Measurements from ENCODE around the gene UBE3C. TPM values are rescaled to one million over a fixed set of nuclear protein-coding genes. Genes with fewer than 3 reads are reported as not detected.

Gene UBE3C
- total and polyA plus RNA-seq, 2 of the 13 experiments (the other 11 are each of a cell fraction or from before 2014, with no cell fraction given) = 27.0 to 48.2 TPM

- no peaks in the 10 kb centered on the region for H4K20me1 ChIP-seq (ENCODE audit: insufficient read depth, low read length)
- BruUV-seq (replicated peaks) = no TSS peak
- FAIRE-seq (no peak), ATAC-seq (no peak; the same call in 2 of the 3 replicates), DNase-seq (ENCODE audit: low spot score) (no peak)
- ChIA-PET POLR2A (no interaction called here), CTCF (ENCODE audit: low intra/inter-chr PET ratio, low total read pairs) (no interaction called here)
- no peak overlapping the region for H2AFZ ChIP-seq (ENCODE audit: low read length)
- H3K9ac ChIP-seq (ENCODE audit: insufficient read depth, low read depth, low read length) = no peak overlapping the region
- H3K9me3 ChIP-seq (ENCODE audit: low read length) = peaks cover 7% of the 10 kb centered on the region
- in situ Hi-C loops (cut with HindIII; ENCODE audit: extremely low pct_ligation_motif_present, low pct_unique_long_range_greater_than_20kb) (no loop called here), intact Hi-C loops (cut with micrococcal nuclease; ENCODE audit: unreplicated experiment) (no loop called here)
- H3K27me3 ChIP-seq (ENCODE audit: control insufficient read depth in 1 of 2, insufficient read depth in 2 of 2, low read length in 2 of 2) = peaks cover 2 to 30% of the 10 kb centered on the region in 2 experiments; a peak in 1 of 5 replicates
- peak overlapping the region; percentile 41; the same call in 1 of the 2 replicates for H3K4me2 ChIP-seq (ENCODE audit: low read depth, low read length)
- H3K4me1 ChIP-seq (ENCODE audit: insufficient read depth, low read length) = peaks cover 9% of the 10 kb centered on the region; the same call in 1 of the 2 replicates
- H3K79me2 ChIP-seq (ENCODE audit: insufficient read depth, low read length) = no peaks in the 10 kb centered on the region
- WGBS (ENCODE audit: low lambda C conversion rate) = 59% methylated on average over 24 of the region's 26 CpGs
- H3K36me3 ChIP-seq (replicated peaks in 1 of 2; ENCODE audit: control insufficient read depth in 1 of 2, insufficient read depth in 2 of 2, low read length in 2 of 2) = no peaks in the 10 kb centered on the region
- H3K4me3 ChIP-seq (replicated peaks in 1 of 3; ENCODE audit: insufficient read depth in 1 of 3, low read depth in 2 of 3, low read length in 3 of 3) = no peak overlapping the region
- H3K27ac ChIP-seq (ENCODE audit: extremely low read length, insufficient read depth, low read length) = no peak overlapping the region
- no peak for TF ChIP-seq HINFP (CRISPR knock-in tag; IDR thresholded peaks at IDR 0.05; ENCODE audit: low read depth)
- no peak for TF ChIP-seq GZF1 (CRISPR knock-in tag; IDR thresholded peaks at IDR 0.05)
- TF ChIP-seq TRIM24 (CRISPR knock-in tag; IDR thresholded peaks at IDR 0.05) = no peak
- no peak for TF ChIP-seq ZNF781 (CRISPR knock-in tag; IDR thresholded peaks at IDR 0.05; ENCODE audit: borderline replicate concordance, not compliant biosample characterization)
- TF ChIP-seq ZNF253 (CRISPR knock-in tag; IDR thresholded peaks at IDR 0.05; ENCODE audit: borderline replicate concordance) = no peak
- no peak for TF ChIP-seq SCMH1 (CRISPR knock-in tag; IDR thresholded peaks at IDR 0.05; ENCODE audit: borderline replicate concordance)
- TF ChIP-seq HNRNPLL (IDR thresholded peaks at IDR 0.05; ENCODE audit: low read depth, low read length, poor library complexity, severe bottlenecking) = no peak
- no peak for TF ChIP-seq PREB (CRISPR knock-in tag; IDR thresholded peaks at IDR 0.05)
- TF ChIP-seq ZNF576 (CRISPR knock-in tag; IDR thresholded peaks at IDR 0.05) = no peak
- TF ChIP-seq ZNF609 (CRISPR knock-in tag; IDR thresholded peaks at IDR 0.05; ENCODE audit: borderline replicate concordance) = no peak
- TF ChIP-seq ZNF891 (CRISPR knock-in tag; IDR thresholded peaks at IDR 0.05) = no peak
- TF ChIP-seq ATF1 (CRISPR knock-in tag; IDR thresholded peaks at IDR 0.05) = no peak
- TF ChIP-seq ETS1 (CRISPR knock-in tag; IDR thresholded peaks at IDR 0.05) = no peak
Observed at GRCh38 chr7:157096286-157097055, 42.3 kb upstream of the UBE3C start.

Data from HepG2 (cell line).